HG02623 (cell line): ENCODE measurements around the gene SMIM20.

Experiments
- ATAC-seq: cut with Tn5 transposase; IDR thresholded peaks from one replicate; pipeline ENCODE4 v1.9.1; 2021; ENCODE audit warnings: moderate library complexity; ENCODE audit not compliant: unreplicated experiment

SMIM20 gene

DNA sequence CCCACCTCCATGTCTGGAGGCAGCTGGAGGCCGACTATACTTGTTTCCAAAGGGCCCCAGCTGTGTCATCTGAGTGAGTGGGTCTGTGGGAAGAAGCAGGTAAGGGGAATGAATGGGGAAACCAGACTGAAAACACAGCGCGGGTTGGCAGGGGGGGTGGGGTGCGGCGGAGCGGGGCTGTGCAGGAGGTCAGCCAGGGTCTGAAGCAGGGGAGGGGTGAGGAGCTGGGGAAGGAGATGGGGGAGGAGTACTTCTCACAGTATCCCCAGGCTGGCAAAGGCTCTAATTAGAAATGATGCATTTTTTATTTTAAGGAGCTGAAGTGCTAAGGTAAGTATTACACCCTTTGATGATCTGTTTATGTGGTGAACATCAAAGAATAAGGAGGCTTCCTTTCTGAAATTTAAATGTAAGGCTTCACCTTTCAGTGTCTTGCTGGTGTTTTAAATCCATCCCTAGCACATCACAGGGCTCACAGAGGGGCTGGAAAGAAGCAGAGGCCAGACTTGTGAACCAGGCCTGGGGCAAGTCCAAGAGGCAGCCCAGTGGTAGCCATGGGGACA lies 37.5 kb downstream of the SMIM20 start:
- no peak for ATAC-seq

DNA sequence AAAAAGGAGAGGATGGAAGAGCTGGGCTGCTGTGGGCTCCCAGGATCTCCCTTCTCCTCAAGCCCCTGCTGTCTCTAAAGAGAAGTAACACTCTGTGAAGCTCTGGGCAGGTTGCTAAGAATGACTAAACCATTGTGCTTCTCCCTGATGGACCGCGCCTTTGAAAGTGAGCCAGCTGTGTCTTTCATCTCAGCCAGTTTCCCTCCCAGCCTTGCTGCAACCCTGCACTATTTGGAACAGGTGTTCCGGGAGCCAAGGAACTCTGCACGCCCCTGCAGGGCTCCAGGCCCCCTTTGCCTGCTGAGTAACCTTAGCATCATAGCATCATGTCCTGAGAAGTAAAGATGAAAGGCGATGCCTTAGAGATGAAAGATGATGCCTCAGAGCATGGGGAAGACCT lies 39.7 kb downstream of the SMIM20 start:
- ATAC-seq = no peak

DNA sequence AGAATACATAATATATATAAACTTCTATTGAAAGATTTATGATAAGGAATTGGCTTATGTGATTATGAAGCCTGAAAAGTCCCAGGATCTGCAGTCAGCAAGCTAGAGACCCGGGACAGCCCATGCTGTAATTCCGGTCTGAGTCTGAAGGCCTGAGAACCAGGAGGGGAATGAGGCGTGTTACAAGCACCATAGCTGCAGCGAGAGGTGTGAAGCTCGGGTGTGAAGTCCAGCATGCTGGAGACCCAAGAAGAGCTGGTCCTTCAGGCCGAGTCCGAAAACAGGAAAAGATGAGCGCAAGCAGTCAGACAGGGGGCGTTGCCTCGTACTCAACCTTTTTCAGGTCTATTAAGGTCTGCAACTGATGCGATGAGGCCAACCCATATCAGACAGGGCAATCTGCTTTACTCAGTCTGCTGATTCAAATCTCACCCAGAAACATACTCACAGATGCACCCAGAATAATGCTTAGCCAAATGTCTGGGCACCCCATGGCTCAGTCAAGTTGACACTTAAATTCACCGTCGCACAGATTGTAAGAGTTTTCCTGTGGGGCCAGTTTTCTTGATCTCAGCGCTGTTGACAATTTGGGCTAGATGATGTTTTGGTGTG lies 40.4 kb downstream of the SMIM20 start:
- ATAC-seq = no peak

DNA sequence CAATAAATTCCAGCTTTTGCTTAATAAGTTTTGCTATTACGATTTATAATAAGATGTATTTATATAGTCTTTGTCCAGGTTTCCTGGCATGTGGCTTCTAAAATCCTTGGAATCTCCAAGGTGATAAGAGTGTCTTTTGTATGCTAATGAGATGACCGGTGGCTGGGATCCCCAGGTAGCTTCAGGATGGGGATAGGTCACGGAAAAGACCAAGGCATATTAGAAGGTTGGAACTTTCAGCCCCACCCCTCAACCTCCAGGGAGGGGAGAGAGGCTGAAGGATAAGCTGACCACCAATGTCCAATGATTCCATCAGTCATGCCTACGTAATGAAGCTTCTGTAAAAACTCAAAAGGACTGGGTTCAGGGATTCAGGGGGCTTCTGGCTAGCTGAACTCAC lies 41.7 kb downstream of the SMIM20 start:
- no peak for ATAC-seq

DNA sequence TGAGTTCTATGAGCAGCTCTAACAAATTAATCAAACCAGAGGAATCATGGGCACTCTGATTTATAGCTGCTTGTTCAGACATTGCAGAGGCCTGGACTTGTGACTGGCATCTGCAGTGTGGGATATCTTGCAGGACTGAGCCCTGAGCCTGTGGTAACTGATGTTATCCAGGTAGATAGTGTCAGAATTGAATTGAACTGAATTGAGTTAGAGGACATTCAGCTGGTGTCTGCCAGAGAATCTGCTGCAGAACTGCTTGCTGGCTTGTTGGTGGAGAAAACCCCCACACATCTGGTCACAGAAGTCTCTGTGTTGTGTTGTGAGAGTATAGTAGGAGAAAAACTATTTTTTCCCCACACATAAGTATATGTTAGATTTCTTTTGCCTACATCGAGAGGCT lies 42.2 kb downstream of the SMIM20 start:
- no peak for ATAC-seq

DNA sequence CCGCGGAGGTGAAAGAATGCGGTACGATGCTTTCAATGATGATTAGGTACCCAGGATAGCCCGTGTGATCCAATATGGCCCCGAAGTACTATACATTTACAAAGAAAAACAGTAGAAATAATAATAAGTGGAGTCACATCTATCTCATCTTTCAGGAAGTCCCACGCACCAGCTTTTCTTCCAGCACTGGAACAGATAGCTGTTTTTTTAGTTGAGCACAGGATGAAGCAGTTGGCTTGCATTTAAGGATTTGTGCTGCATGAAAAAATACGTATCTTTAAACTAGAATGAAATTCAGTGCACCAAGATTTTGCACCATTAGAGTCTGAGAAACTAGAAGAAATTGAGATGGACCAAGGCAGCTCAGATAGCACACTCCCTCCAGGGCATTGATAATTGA lies 44.1 kb downstream of the SMIM20 start:
- no peak for ATAC-seq

DNA sequence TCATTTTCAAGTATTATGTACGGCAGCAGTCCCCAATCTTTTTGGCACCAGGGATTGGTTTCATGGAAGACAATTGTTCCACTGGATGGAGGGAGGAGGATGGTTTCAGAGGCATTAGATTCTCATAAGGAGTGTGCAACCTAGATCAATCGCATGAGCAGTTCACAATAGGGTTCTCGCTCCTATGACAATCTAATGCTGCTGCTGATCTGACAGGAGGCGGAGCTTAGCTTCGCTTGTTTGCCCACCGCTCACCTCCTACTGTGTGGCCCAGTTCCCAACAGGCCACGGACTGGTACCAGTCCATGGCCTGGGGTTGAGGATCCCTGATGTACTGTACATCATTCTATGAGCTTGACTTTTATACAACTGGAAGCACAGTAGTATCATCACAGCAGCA lies 48.4 kb downstream of the SMIM20 start:
- ATAC-seq = no peak

DNA sequence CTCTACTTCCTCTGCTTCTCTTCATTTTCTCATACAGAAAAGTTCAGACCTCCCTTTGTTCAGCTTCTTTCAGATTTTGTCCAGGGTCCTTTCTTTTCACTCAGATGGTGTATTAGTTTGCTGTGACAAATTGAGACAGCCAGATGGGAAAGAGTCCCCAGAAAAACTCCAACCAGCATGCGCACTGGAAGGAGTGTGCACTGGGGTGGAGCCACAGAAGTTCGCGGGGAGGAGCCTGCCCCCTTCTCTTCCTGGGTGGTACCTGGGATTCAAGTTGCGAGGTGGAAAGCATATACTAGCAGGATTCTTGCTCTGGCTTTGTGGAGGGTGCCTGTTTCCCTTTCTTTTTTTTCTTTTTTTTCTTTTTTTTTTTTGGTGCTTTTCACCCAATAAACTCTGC lies 51.6 kb downstream of the SMIM20 start:
- ATAC-seq = no peak

DNA sequence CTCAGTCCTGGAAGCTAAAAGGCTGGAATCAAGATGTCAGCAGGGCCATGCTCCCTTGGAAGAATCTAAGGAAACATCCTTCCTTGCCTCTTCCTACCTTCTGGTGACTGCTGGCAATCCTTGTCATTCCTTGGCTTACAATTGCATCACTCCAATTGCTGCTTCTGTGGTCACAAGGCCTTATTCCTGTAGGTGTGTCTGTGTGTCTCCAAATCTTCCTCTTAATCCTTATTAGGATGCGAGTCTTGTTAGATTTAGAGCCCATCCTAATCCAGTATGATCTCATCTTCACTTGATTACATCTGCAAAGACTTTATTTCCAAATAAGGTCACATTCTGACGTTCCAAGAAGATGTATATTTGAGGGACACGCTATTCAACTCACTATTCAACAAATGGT lies 52.2 kb downstream of the SMIM20 start:
- ATAC-seq = no peak

DNA sequence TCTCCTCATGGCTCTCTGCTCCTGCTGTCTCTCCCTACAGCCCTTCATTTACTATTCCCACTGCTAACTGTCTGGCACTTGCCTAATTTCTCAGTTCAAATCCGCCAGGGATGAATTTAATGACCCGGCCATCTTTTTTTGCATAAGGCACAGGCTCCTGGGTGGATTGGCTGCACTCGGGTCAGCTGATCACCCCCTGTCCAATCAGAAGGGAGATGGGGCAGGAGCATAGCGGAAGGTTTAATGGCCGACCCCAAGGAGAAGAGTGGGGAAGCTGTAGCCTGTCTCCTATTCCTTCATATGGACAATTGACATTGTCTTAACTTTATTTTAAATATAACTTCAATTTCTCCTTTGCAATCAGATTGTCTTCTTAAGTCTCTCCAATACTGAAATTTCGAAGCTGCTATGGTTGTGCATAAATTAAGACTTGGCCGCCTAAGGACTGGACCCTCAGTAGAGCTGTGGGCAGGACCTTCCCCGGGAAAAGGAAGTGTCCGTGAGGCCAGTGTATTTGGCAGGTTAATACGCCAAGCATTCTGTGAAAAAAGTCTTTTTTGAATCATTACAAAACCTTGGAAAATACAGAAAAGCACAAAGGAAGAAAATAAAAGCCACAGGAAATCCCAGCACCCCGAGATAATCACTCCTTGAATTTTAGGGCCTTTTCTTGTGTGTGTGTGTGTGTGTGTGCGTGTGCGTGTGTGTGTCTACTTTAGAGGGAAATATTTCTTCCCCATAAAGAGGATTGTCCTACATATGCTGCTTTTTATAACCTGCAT lies 55.5 kb downstream of the SMIM20 start:
- no peak for ATAC-seq

DNA sequence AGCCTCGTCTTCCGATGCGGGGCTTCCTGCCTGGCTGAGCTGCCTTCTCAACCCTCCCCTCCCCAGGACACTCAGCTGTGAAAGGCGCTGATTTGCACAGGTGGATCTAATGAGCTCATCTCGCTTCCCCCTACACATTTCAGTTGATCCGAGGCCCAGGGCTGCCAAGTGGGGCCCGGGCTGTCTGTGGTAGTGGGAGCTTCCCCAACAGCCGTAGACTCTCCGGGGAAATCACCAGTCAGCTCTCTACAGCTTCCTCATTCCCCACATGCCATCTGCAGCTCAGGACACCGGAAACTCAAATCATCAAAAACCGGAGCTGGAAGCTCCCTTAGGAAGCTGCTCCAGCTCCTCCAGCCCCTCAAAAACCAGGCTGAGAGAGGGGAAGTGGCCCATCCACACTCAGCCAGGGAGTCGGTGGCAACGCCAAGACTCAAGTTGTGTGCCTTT lies 56.2 kb downstream of the SMIM20 start:
- peak; percentile 67 for ATAC-seq

DNA sequence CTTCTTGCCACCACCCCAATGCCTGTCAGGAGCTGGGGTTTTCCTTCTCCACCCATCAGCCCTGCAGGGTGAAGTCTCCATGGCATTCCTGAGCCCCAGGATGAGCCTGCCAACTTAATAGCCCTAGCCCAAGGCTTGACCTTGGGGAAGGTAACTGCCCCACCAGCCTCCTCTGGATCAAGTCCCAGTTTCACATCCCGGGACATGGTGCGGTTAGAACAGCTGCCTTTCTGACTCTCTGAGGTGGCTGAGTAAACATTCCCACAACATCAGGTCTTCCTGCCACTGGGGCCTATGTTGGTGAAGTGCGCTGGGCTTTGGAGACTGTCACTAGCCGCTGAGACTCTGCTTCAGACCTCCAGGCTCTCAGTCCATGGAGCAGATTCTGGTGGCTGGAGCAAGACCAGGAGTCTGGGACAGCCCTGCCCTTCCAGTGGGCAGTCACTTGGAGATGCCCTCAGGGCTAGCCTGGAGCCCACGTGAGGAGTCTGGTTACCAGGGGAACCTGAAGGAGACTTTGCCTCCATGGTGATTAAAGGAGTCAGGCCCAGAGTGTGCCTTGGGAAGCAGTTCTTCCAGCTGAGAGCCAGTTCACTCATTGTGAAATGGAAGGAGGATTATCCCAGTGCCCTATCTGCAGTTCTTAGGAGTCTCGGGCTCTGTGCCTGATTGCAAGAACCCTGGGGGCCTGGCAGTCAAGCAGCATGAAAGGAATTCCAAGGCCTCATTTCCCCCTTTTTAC lies 56.8 kb downstream of the SMIM20 start:
- no peak for ATAC-seq

DNA sequence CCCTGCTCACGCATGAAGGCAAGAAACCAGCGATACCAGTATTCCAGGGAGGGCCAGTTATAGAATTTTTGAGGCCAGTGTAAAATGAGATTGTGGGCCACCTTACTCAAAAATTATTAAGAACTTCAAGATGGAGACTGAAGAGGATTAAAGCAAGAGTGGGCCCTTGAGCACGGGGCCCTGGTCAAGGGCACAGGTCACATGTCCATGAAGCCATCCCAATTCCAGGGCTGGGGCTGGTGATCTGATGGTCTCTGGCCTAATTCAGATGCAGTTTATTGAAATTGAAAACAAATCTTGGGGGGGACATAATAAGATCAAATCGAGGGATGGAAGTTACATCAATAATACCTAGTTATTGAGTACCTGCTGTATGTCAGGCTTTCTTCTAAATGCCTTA lies 58.3 kb downstream of the SMIM20 start:
- no peak for ATAC-seq

DNA sequence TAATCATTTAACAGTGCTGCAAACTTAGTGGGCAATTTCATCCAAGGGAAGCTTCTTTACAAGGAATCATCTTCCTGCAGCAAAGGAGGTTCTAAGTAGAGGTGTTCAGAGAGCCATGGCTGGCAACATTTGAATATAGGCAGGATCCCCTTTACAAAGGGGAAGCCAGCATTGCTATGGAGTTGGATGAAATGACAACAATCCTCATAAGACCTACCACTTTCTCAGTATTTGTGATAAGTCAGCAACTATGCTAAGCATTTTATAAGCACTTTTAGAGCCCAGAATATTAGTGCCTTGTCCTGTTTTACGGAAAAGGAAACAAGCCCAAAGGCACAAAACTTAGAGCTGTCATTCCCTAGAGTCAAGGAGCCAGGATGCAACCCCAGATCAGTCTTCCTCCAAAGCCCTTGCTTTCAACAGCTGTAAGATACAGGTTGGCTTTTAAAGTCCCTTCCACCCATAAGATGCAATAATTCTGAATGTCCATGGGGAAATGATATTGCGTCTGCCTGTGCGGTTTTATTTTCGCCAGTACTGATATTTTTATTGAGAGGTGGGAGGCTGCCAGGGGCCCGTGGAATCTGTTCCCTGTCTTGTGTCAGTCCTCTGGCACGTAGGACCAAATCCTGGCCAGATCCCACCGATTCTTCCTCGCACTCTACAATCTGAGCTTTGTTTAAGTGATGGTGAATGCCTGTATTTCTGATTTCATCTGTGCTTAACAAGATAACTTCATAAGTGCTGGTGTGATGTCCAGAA lies 59.1 kb downstream of the SMIM20 start:
- no peak for ATAC-seq

DNA sequence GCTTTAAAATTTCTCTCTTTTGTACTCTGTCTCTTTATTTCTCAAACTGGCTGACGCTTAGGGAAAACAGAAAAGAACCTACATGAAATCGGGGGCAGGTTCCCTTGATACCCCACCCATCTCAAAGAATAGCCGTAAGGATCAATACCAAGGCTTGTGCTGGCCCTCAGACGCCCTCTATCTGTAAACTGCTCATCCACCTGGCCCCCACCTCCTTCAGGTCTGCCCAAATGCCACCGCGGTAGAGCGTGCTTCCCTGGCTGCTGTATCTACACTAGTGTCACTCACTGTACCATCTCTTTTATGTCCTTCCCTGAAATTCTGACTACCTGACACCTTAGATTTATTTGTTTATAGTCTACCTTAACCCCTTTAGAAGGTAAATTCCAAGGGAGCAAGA lies 62.8 kb downstream of the SMIM20 start:
- ATAC-seq = no peak

DNA sequence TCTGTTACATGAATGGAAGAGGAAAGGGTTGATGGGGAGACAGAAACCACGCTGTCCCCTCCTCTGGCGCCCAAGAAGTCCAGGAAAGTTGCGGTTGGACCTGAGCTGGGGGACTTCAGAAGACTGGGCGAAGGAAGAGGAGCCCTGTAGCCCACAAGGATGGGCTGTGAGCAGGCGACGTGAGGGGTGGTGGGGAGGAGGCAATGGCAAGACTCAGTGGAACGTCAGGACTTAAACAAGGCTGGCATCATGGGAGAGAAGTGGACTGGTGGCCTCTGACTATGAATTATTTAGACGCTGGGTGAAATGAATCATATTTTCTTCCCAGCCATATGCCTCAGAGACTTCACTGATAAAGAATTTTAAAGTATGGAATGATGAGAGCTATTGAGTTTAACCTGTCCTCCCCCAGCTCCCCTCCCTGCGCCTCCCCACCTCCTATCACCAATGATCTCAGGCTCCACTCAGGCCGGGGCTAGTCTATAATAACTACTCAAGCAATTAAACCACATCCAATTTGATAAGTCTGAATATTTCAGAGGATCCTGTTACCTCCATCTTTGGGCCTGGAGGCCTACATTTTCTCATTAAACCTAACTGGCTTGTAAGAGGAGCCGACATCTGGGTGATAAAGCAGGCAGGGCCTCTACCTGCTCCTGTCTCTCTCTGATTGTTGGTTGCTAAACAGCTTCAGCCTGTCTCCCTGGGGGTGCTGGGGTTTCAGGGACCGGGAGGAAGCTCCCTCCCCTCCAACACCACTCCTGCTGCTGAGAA lies 63.6 kb downstream of the SMIM20 start:
- ATAC-seq = no peak

DNA sequence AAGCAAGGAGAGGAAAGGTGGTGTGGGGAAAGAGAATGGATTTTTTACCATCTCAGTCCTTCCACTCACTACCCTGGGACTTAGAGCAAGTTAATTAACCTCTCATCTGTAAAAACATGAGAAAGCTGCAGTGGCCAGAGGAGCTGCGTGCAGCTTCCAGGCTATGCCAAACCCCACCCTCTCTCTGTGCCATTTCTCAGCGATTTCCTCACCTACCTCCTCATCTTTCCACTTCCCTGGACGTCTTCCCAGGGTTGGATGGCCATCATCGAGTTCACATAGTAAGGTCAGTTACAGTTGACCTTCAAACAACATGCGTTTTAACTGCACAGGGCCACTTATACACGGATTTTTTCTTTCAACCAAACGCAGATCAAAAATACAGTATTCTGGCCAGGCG lies 64.3 kb downstream of the SMIM20 start:
- no peak for ATAC-seq
